ENCODE measurements around the gene OR10C1.
"Not testable (repeated sequence)": the region's sequence is repeated elsewhere in the genome, so short reads cannot be mapped to it uniquely, and the experiment has no call there.

OR10C1 gene

GRCh38 chr6:29439006-29439405 is at the start of gene OR10C1:
Gene OR10C1, plus strand, starts transcription at chr6:29439306. Its CDS starts 710 bp downstream, at chr6:29440016.
- no peak for DNase-seq

- no peak for DNase-seq
Observed at GRCh38 chr6:29395331-29395730, 43.8 kb upstream of the OR10C1 start, which contains the start of gene OR12D2. Gene OR12D2, plus strand, starts transcription at chr6:29395631. Its CDS starts 1,069 bp downstream, at chr6:29396700.

GRCh38 chr6:29399525-29399924 is 39.6 kb upstream of the OR10C1 start:
- no peak for DNase-seq

- no peak for DNase-seq
Observed at GRCh38 chr6:29403801-29404200, 35.3 kb upstream of the OR10C1 start.

- no peak for DNase-seq
Observed at GRCh38 chr6:29414588-29414987, 24.5 kb upstream of the OR10C1 start, which contains the start of gene OR12D1. Gene OR12D1, plus strand, starts transcription at chr6:29414928.

GRCh38 chr6:29419516-29419915 is 19.6 kb upstream of the OR10C1 start:
- DNase-seq, result no peak

GRCh38 chr6:29424168-29424567 is 14.9 kb upstream of the OR10C1 start:
- DNase-seq, result no peak

- no peak for DNase-seq
Observed at GRCh38 chr6:29424575-29424974, 14.5 kb upstream of the OR10C1 start.

- no peak for DNase-seq
Observed at GRCh38 chr6:29425075-29425474, 14.0 kb upstream of the OR10C1 start.

- DNase-seq, result no peak
Observed at GRCh38 chr6:29426654-29427053, 12.5 kb upstream of the OR10C1 start.

GRCh38 chr6:29436730-29437129 is 2.4 kb upstream of the OR10C1 start:
- not testable (repeated sequence) for DNase-seq

- DNase-seq, result no peak
Observed at GRCh38 chr6:29442719-29443118, 3.6 kb downstream of the OR10C1 start.

GRCh38 chr6:29444031-29444430 is 4.9 kb downstream of the OR10C1 start:
- DNase-seq, result not testable (repeated sequence)

- DNase-seq, result no peak
Observed at GRCh38 chr6:29447670-29448069, 8.6 kb downstream of the OR10C1 start.

GRCh38 chr6:29451471-29452193 is 12.5 kb downstream of the OR10C1 start:
- no peak for DNase-seq

GRCh38 chr6:29456971-29457370 is 17.9 kb downstream of the OR10C1 start, which contains the start of the genes OR11A1 and OR2H1:
Gene OR11A1, minus strand, starts transcription at chr6:29457071. Its CDS starts 29,430 bp downstream, at chr6:29427641.
Gene OR2H1, plus strand, starts transcription at chr6:29457155. Its CDS starts 4,615 bp downstream, at chr6:29461770.
- no peak for DNase-seq

GRCh38 chr6:29461021-29461814 is 22.1 kb downstream of the OR10C1 start:
- no peak for DNase-seq

- DNase-seq, result no peak
Observed at GRCh38 chr6:29462022-29462421, 22.9 kb downstream of the OR10C1 start.

GRCh38 chr6:29465279-29465678 is 26.2 kb downstream of the OR10C1 start:
- DNase-seq, result no peak

- no peak for DNase-seq
Observed at GRCh38 chr6:29465801-29466200, 26.7 kb downstream of the OR10C1 start.

- no peak for DNase-seq
Observed at GRCh38 chr6:29466241-29466640, 27.1 kb downstream of the OR10C1 start.

GRCh38 chr6:29474996-29475395 is 35.9 kb downstream of the OR10C1 start:
- DNase-seq, result no peak

Measured in amygdala (tissue), 56 donors.